ENCODE data around the gene ASPDH.
A peak's percentile ranks its signal among the peaks of the same experiment; 100 is the strongest.

GRCh38 chr19:50511069-50511822 is 2.5 kb downstream of the ASPDH start, which contains the start of gene JOSD2:
- TF ChIP-seq POLR2A (IDR thresholded peaks at IDR 0.05; ENCODE audit: low read depth, low read length) (no peak), TAF1 (IDR thresholded peaks at IDR 0.05; ENCODE audit: low read depth, low read length) (no peak), POLR2AphosphoS5 (IDR thresholded peaks at IDR 0.05; ENCODE audit: low read depth, low read length) (peak; percentile 55; the same call in 1 of the 2 replicates)

Data from GM12891 (cell line).